HFF-Myc (cell line): ENCODE results near the gene HOXB6.

Experiments
- DNase-seq: peaks from one replicate; pipeline ENCODE4 v3.0.0-alpha.2; 2011; ENCODE audit warnings: low read depth; ENCODE audit errors: extremely low read depth
- H3K4me3 ChIP-seq: replicated peaks from 2 replicates; pipeline ENCODE4 v1.5.1; 2011; ENCODE audit warnings: low read depth, mild to moderate bottlenecking, control low read depth, low read length
- TF ChIP-seq, protein P1 (sequence below): IDR thresholded peaks from 2 replicates; pipeline ENCODE4 v1.5.1; 2012; ENCODE audit warnings: mild to moderate bottlenecking, low read depth, low read length, control low read depth; ENCODE audit errors: missing control alignments

HOXB6 gene

DNA sequence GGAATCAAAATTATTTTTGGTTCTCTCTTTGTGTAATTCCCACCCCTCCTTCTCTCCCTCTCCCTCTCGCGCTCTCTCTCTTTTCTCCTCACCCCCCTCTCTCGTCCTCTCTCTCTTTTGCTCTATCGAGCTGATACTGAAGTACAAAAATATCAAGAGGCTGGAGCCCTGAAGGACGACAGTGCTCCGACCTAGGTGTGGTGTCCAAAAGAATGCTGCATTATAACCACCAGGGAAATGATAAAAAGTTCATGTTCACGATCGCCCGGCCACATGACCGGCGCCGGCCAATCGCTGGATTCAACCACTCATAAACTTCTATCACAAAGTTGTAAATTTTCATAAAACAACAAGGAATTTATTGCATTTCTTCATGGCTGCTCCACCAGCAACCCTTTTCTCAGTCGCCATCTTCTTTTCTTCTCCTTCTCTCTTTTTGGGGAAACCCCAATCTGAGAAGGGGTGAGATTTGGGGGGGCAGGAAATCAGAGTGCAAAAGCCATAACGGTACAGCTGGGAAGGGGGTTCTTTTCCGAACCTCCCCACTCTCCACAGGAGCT is at the start of gene HOXB6:
HOXB6 (minus strand) TSS at position 217 of the 560 bp plus-strand sequence. CDS start 6,836 bp downstream, outside the sequence.
- H3K4me3 ChIP-seq = no peak within 1 kb of the TSS
- TF ChIP-seq, protein P1, sequence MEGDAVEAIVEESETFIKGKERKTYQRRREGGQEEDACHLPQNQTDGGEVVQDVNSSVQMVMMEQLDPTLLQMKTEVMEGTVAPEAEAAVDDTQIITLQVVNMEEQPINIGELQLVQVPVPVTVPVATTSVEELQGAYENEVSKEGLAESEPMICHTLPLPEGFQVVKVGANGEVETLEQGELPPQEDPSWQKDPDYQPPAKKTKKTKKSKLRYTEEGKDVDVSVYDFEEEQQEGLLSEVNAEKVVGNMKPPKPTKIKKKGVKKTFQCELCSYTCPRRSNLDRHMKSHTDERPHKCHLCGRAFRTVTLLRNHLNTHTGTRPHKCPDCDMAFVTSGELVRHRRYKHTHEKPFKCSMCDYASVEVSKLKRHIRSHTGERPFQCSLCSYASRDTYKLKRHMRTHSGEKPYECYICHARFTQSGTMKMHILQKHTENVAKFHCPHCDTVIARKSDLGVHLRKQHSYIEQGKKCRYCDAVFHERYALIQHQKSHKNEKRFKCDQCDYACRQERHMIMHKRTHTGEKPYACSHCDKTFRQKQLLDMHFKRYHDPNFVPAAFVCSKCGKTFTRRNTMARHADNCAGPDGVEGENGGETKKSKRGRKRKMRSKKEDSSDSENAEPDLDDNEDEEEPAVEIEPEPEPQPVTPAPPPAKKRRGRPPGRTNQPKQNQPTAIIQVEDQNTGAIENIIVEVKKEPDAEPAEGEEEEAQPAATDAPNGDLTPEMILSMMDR = no peak

DNA sequence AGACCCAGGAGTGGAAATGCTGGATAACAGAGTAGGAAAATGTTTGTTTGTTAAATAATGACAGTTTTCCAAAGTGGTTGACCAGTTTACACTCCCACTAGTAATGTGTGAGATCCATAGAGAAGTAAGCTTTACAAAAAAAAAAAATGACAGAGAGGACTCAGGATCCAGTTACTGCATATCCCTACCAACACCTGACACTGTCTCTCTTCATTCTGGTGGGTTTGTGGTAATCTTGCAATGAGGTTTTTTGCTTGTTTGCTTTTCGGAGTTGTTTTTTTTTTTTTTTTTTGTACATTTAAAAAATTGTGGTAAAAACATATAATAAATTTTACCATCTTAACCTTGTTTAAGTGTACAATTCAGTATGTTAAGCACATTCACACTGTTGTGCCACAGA is 45.0 kb upstream of the HOXB6 start:
- H3K4me3 ChIP-seq = no peak overlapping the region
- no peak for DNase-seq
- TF ChIP-seq, protein P1 = no peak

More for the DNA sequence above, at the start of gene HOXB6:
- no peak for DNase-seq

DNA sequence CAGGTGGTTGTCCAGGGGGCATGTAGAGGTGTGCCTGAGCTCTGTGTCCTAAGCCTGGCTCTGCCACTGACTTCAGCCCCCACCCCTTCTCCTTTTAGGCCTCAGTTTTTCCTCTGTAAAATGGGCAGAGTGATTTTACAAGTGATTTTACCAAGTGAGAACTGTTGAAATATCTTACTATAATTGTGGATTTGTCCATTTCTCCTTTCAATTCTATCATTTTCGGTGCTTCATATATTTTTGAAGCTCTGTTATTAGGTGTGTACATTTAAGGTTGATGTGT is 43.1 kb upstream of the HOXB6 start:
- DNase-seq = no peak
- TF ChIP-seq, protein P1 = no peak
- no peak overlapping the region for H3K4me3 ChIP-seq

DNA sequence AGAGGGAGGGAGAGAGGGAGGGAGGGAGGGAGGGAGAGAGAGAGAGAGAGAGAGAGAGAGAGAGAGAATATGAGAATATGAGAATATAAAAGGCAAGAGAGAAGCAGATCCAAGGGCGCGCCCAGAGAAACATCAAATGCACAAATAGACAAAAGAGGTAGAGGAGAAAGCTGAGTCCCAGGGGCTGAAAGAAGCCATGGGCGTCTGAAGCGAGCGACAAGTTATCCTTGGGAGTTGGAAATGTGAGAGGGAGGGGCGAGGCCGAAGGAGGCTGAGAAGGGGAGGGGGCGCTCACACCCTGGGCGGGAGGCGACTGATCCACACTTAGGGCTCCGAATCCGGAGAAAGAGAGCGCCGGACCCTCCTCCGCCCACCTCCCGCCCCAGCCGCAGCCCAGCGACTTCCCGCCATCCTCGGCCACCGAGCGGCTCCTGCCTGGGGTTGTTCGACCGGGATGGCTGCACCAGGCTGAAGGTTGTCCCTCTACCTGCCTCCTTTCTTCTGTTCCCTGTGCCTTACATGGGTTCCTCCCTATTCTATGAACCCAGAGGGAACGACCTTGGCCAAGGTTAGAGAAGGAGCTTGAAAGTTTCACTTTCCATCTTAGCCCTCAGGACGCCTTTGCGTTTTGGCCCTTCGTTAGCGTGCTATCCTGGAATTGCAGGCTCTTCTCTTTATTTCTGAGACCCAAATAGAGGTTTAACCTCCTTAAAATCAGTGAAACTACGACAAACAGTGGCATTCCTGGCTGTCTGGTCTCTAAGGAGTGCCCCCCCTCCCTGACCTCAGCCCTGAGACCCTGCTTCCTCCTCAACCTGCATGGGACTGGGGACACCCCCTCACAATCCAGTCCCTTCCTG is 42.5 kb upstream of the HOXB6 start:
- peak overlapping the region; percentile 28 for H3K4me3 ChIP-seq
- TF ChIP-seq, protein P1 = no peak
- DNase-seq = no peak

DNA sequence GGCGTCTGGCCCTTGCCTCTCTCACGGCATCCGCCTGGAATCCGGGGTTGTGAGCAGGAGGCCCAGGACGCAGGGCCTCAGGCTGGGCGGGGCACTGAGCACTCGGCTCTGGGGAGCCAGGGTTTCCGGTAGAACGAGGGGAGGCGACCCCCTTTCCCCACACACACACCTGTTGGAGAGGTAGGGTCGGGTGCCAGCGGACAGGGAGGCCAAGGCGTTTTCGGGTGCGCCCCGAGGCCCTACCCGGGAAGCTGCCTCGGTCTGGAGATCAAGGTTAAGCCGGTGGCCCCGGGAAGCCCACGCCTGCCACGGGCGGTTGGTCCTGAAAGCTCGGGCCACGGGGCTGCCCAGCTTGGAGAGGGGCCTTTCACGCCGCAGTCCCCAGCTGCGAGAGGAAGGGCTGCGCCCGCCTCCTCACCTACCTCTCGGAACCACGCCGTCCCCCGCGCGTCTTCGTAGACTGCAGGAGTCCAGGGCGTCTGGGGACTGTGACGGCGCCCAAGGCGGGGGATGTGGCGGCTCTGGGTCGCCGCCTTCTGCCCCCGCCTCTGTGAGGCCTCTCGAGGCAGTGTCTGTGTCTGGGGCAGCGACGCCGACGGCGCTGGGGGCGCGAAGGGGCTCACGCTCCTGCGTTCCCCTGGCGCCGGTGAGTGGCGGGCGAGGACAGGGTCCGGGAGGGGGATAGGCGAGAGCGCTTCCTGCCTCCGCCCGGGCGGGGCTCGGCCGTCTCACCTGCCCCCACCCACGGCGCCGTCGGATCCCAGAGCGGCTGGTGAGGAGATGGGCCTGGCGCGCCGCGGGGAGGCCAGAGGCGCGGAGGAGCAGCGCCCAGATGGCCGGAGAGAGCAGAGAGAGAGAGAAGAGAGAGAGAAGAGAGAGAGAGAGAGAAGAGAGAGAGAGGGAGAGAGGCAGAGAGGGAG is 41.7 kb upstream of the HOXB6 start:
- TF ChIP-seq, protein P1 = no peak
- H3K4me3 ChIP-seq = no peak overlapping the region
- no peak for DNase-seq

DNA sequence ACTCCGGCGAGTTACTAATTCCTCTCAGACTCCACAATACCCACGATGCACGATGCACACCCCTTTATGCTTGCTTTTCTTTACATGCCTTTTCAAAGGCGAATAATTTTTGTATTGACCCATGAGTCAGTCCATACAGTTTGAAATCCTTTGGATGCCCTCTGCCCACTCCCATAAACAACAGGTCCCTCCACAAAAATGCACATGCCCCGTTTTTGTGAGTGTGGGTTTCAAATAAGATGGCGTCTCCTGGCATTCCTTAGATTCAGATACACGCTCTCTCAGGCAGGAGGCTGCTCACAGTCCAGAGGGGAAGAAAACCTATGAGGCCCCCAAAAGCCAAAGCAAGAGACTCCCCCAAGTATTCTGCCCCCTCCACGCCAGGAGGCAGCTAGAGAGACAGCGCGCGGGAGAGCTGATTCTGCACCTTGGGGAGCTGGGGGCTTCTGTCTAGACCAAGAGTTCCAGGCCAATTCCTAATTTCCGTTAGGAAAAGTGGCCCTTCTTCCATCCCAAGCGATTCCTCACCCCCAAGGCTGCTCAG is 40.9 kb upstream of the HOXB6 start:
- H3K4me3 ChIP-seq = no peak overlapping the region
- DNase-seq = no peak
- TF ChIP-seq, protein P1 = no peak
